Tibial artery (tissue), 4 donors: ENCODE measurements around the gene YBX1.

Experiments
- DNase-seq, 2 donors: peaks; one replicate each; pipeline ENCODE4 v3.0.0-alpha.2; 2019
- H3K27ac ChIP-seq, 2 donors: fragments of 200-600 bp; sonication (generic) in 1 of 2; 1 replicate in 1 of 2; 2 replicates in 1 of 2; pipeline ENCODE4 v1.5.1; 2018 to 2019; ENCODE audit warnings: mild to moderate bottlenecking in 1 of 2
- H3K27me3 ChIP-seq, 2 donors: fragments of 200-600 bp; sonication (generic) in 1 of 2; one replicate each; pipeline versions ENCODE4 v1.5.1 to v1.6.0; 2016 to 2019
- H3K36me3 ChIP-seq, 3 donors: fragments of 200-600 bp; sonication (generic) in 2 of 3; one replicate each; pipeline ENCODE4 v1.5.1; 2016 to 2019; ENCODE audit warnings: mild to moderate bottlenecking in 2 of 3
- H3K4me1 ChIP-seq, 4 donors: fragments of 200-600 bp; sonication (generic) in 2 of 4; 1 replicate in 3 of 4; 2 replicates in 1 of 4; pipeline ENCODE4 v1.5.1; 2016 to 2019
- H3K4me3 ChIP-seq, 2 donors: fragments of 200-600 bp; sonication (generic) in 1 of 2; 1 replicate in 1 of 2; 2 replicates in 1 of 2; pipeline ENCODE4 v1.5.1; 2018 to 2019; ENCODE audit warnings: mild to moderate bottlenecking in 2 of 2
- H3K9me3 ChIP-seq, 3 donors: fragments of 200-600 bp; sonication (generic) in 1 of 3; one replicate each; pipeline ENCODE4 v1.5.1; 2016 to 2019
- intact Hi-C: fragments of 100-400 bp; cut with DNase I; formaldehyde crosslinking; loops from one replicate; pipeline ENCODE4 v1.15.0; 2023; ENCODE audit warnings: low total_unique reads
- TF ChIP-seq, protein P1 (sequence below), 2 experiments: fragments of 200-600 bp in 1 of 2; fragments of 450-650 bp in 1 of 2; IDR thresholded peaks; one replicate each; pipeline ENCODE4 v1.5.1; 2017 to 2019; ENCODE audit warnings: antibody characterized with exemption in 2 of 2, mild to moderate bottlenecking in 1 of 2, moderate library complexity in 1 of 2

YBX1 gene

DNA sequence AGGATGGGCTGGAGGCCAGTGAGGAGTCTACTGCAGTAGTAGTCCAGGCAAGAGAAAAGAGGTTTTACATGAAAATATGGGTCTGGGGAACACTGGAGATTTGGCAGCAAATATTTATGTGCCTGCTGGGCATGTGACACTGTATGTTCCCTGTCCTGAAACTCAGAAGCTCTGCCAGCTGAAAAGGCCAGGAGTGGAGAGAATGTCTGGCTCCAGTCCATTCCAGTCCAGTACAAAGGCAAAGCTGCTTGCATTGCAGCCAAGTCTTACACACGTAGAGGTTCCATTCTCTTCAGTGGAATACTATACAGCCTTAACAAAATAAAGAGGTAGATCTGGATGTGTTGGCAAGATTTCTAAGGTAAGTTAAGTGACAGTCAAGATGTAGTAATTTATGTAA lies 7.5 kb upstream of the YBX1 start:
- Histone ChIP-seq H3K9me3 (no peaks in the 10 kb centered on the region), H3K4me1 (peaks cover 0 to 8% (median 0%) of the 10 kb centered on the region in 4 donors), H3K36me3 (peaks cover 0 to 56% (median 6%) of the 10 kb centered on the region in 3 donors), H3K4me3 (no peak overlapping the region), H3K27ac (peak overlapping the region in 1 of 2 donors; percentile 29), H3K27me3 (no peaks in the 10 kb centered on the region)
- intact Hi-C loops, result no loop called here
- no peak for DNase-seq
- TF ChIP-seq, protein P1, sequence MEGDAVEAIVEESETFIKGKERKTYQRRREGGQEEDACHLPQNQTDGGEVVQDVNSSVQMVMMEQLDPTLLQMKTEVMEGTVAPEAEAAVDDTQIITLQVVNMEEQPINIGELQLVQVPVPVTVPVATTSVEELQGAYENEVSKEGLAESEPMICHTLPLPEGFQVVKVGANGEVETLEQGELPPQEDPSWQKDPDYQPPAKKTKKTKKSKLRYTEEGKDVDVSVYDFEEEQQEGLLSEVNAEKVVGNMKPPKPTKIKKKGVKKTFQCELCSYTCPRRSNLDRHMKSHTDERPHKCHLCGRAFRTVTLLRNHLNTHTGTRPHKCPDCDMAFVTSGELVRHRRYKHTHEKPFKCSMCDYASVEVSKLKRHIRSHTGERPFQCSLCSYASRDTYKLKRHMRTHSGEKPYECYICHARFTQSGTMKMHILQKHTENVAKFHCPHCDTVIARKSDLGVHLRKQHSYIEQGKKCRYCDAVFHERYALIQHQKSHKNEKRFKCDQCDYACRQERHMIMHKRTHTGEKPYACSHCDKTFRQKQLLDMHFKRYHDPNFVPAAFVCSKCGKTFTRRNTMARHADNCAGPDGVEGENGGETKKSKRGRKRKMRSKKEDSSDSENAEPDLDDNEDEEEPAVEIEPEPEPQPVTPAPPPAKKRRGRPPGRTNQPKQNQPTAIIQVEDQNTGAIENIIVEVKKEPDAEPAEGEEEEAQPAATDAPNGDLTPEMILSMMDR (IDR thresholded peaks at IDR 0.05), result no peak

DNA sequence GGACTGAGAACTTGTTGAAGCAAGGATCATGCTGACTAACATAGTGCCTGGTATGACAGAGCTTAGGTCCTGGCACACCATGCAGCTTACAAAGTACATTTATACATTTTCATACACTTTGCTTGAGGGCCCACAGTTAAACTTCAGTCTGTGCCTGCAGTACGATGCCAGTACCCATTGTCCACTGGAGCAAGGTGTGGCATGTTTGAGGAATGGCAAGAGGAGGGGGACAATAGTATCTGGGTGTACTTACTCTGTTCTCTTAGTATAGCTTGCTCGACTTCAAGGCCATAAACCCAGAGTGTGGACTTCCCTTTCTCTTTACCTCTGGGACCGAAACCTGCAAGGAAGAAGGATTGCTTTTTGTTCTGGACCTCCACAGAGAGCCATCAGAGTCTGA lies 6.8 kb upstream of the YBX1 start:
- DNase-seq, result no peak
- TF ChIP-seq, protein P1 (IDR thresholded peaks at IDR 0.05), result no peak
- H3K4me1 ChIP-seq, result peaks cover 0 to 16% (median 2%) of the 10 kb centered on the region in 4 donors

DNA sequence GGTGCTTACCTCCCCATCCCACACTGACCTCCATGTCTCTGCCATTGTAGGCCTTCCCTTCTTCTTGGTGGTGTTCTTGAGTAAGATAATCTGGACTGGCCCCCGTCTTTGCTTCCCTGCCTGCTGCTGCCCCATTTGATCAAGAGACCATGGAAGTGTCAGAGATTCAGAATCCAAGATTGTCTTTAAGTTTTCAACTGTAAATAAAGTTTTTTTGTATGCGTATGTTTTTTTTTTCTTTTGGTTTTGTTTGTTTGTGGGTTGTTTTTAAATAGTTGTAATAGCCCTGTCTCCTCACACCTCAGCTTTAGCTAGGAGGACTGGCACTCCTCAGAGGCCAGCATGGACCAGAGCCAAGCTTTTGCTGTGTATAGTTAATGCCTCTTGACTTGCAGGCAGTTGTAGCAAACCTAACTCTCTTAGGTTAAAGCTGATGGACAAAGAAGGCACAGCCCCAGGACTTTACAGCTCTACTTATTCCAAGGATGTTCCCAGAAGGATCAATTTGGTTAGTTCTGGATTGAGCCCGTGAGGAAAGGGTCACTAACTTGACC lies 5.6 kb upstream of the YBX1 start:
- Histone ChIP-seq H3K27me3 (no peaks in the 10 kb centered on the region), H3K36me3 (peaks cover 0 to 39% (median 6%) of the 10 kb centered on the region in 3 donors), H3K9me3 (no peaks in the 10 kb centered on the region), H3K4me3 (no peak overlapping the region), H3K4me1 (peaks cover 0 to 24% (median 10%) of the 10 kb centered on the region in 4 donors), H3K27ac (no peak overlapping the region)
- intact Hi-C loops, result no loop called here
- no peak for DNase-seq
- TF ChIP-seq, protein P1 (IDR thresholded peaks at IDR 0.05), result no peak

More for the DNA sequence above, 6.8 kb upstream of the YBX1 start:
- intact Hi-C loops, result no loop called here
- Histone ChIP-seq H3K27me3 (no peaks in the 10 kb centered on the region), H3K9me3 (no peaks in the 10 kb centered on the region), H3K27ac (no peak overlapping the region), H3K36me3 (peaks cover 0 to 48% (median 6%) of the 10 kb centered on the region in 3 donors), H3K4me3 (no peak overlapping the region)

GRCh38 chr1:42679364-42679983 lies 2.7 kb upstream of the YBX1 start:
- DNase-seq, result no peak
- TF ChIP-seq, protein P1 (IDR thresholded peaks at IDR 0.05), result no peak

DNA sequence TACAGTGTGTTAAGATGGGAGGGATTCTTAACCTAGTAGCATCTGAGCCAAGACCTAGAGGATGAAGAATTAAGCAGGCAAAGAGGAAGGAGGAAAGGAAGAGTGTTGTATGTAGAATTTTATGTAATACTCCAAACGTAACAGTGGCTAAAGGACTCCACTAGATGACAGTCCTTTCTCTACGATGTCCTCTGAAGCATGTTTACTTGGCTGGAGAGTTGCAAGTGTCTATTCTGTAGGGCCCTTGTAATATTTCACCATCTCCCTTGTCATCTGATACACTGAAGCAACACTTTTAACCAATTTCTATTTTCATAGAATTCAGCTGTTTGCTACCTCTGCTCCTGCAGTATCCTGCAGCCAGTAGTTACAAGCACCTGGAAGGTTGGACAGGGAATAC lies 2.2 kb upstream of the YBX1 start:
- DNase-seq, result no peak
- Histone ChIP-seq H3K27ac (no peak overlapping the region), H3K9me3 (no peaks in the 10 kb centered on the region), H3K27me3 (no peaks in the 10 kb centered on the region), H3K4me3 (no peak overlapping the region), H3K4me1 (peaks cover 0 to 35% (median 26%) of the 10 kb centered on the region in 4 donors), H3K36me3 (peaks cover 0 to 20% (median 5%) of the 10 kb centered on the region in 3 donors)
- intact Hi-C loops, result loop anchor here (5.0 to 10.0 kb wide), 3 partner anchors 77 to 223 kb away; partner anchors contain the start of genes PPCS, ZMYND12 and ZNF691
- TF ChIP-seq, protein P1 (IDR thresholded peaks at IDR 0.05), result no peak

More at GRCh38 chr1:42679364-42679983, 2.7 kb upstream of the YBX1 start:
- Histone ChIP-seq H3K27ac (no peak overlapping the region), H3K9me3 (no peaks in the 10 kb centered on the region), H3K4me1 (peaks cover 0 to 34% (median 20%) of the 10 kb centered on the region in 4 donors), H3K27me3 (no peaks in the 10 kb centered on the region), H3K36me3 (peaks cover 0 to 24% (median 6%) of the 10 kb centered on the region in 3 donors), H3K4me3 (no peak overlapping the region)
- intact Hi-C loops, result no loop called here
